Lower lobe of right lung (tissue), 2 donors: ENCODE data around the gene CENPO. TPM values are rescaled to one million over a fixed set of nuclear protein-coding genes. Genes with fewer than 3 reads are reported as not detected.

Experiments used
- ATAC-seq, 2 donors: fragments of 200-7000 bp; cut with Tn5 transposase; one replicate each; pipeline ENCODE4 v1.9.1; 2020 to 2022; ENCODE audit warnings: mild to moderate bottlenecking in 2 of 2, moderate library complexity in 2 of 2
- DNase-seq: peaks from one replicate; pipeline ENCODE4 v3.0.0-alpha.2; 2020
- H3K27ac ChIP-seq: fragments of 200-600 bp; one replicate; pipeline ENCODE4 v1.8.0; 2022
- H3K27me3 ChIP-seq: fragments of 200-600 bp; one replicate; pipeline ENCODE4 v1.8.0; 2022; ENCODE audit warnings: low read depth
- H3K36me3 ChIP-seq: fragments of 200-600 bp; one replicate; pipeline ENCODE4 v1.8.0; 2022; ENCODE audit warnings: mild to moderate bottlenecking
- H3K4me1 ChIP-seq: fragments of 200-600 bp; one replicate; pipeline ENCODE4 v1.8.0; 2022
- H3K4me3 ChIP-seq: fragments of 200-600 bp; one replicate; pipeline ENCODE4 v1.8.0; 2022; ENCODE audit warnings: mild to moderate bottlenecking
- H3K9me3 ChIP-seq: fragments of 200-600 bp; one replicate; pipeline ENCODE4 v1.8.0; 2022
- intact Hi-C: fragments of 100-400 bp; cut with DNase I; formaldehyde crosslinking; loops from one replicate; pipeline ENCODE4 v1.11.0; 2022
- total RNA-seq: library from RNA; stranded (reverse); fragmentation: NEBNext Ultra II Directional; extraction: Animal tissue kit (Norgen Biotek cat#: 25700); gene quantifications from one replicate; pipeline ENCODE4 v1.2.1, GENCODE V29; 2021
- TF ChIP-seq, protein P1 (sequence below): fragments of 200-600 bp; IDR thresholded peaks from one replicate; pipeline ENCODE4 v1.8.0; 2022; ENCODE audit warnings: antibody characterized with exemption, mild to moderate bottlenecking
- donor health status: DM: no; HTN: yes; CAD: no; lungs with severe emphysema.

CENPO gene
- total RNA-seq, 1 donor from 2014 or later, result 5.3 TPM

GRCh38 chr2:24863641-24864040, 70.4 kb downstream of the CENPO start:
- Histone ChIP-seq H3K4me1 (no peaks in the 10 kb centered on the region), H3K27ac (no peak overlapping the region), H3K36me3 (no peaks in the 10 kb centered on the region), H3K27me3 (no peaks in the 10 kb centered on the region), H3K4me3 (no peak overlapping the region), H3K9me3 (no peaks in the 10 kb centered on the region)
- DNase-seq (no peak), ATAC-seq (no peak)
- intact Hi-C loops, result no loop called here
- TF ChIP-seq, protein P1, sequence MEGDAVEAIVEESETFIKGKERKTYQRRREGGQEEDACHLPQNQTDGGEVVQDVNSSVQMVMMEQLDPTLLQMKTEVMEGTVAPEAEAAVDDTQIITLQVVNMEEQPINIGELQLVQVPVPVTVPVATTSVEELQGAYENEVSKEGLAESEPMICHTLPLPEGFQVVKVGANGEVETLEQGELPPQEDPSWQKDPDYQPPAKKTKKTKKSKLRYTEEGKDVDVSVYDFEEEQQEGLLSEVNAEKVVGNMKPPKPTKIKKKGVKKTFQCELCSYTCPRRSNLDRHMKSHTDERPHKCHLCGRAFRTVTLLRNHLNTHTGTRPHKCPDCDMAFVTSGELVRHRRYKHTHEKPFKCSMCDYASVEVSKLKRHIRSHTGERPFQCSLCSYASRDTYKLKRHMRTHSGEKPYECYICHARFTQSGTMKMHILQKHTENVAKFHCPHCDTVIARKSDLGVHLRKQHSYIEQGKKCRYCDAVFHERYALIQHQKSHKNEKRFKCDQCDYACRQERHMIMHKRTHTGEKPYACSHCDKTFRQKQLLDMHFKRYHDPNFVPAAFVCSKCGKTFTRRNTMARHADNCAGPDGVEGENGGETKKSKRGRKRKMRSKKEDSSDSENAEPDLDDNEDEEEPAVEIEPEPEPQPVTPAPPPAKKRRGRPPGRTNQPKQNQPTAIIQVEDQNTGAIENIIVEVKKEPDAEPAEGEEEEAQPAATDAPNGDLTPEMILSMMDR, result no peak

GRCh38 chr2:24866946-24867345, 73.7 kb downstream of the CENPO start:
- no peak overlapping the region for H3K27ac ChIP-seq
- no peak overlapping the region for H3K4me3 ChIP-seq
- intact Hi-C loops, result no loop called here
- ATAC-seq, result no peak
- no peaks in the 10 kb centered on the region for H3K27me3 ChIP-seq
- no peaks in the 10 kb centered on the region for H3K9me3 ChIP-seq
- no peaks in the 10 kb centered on the region for H3K36me3 ChIP-seq
- no peaks in the 10 kb centered on the region for H3K4me1 ChIP-seq
- DNase-seq, result no peak
- TF ChIP-seq, protein P1, result no peak

- Histone ChIP-seq H3K4me3 (no peak overlapping the region), H3K9me3 (no peaks in the 10 kb centered on the region), H3K27ac (no peak overlapping the region), H3K27me3 (no peaks in the 10 kb centered on the region), H3K4me1 (no peaks in the 10 kb centered on the region), H3K36me3 (no peaks in the 10 kb centered on the region)
- TF ChIP-seq, protein P1, result no peak
- ATAC-seq (no peak), DNase-seq (no peak)
- intact Hi-C loops, result no loop called here
Observed at GRCh38 chr2:24870440-24870839, 77.2 kb downstream of the CENPO start.

DNA sequence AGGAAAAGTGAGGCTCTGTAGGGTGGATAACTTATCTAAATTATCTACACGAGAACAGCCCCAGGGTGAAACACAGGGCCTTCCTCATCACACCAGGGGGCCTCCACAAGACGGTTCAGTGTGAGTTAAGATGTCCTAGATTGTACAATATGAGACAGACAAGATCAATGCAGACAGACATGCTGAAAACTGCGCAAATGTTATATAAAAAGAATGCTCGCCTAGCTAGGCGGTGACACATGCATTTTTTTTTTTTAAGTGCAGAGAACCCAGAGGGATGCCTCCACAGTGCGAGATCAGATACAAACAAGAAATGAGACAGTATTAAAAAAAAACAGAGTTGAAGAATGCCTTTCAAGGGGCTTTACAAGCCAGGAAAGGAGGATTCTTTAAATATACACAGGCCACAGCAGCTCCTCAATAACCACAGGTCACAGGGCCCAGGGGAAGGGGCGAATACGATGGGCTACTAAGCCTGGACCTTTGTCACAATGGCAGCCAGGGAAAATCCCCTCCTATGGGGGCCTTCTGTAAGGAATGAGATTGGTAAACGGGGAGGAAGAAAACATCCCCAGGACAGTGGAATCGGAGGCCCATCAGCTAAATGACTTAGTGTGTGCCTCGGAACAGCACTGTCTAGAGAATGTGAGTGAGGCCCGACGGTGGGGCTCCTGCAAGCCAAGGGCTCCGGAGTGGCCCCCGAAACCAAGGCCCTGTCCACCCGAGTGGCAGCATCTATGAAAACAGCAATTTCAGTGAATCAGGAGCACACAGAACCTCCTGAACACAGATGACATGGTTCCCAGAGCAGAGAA, 77.9 kb downstream of the CENPO start:
- Histone ChIP-seq H3K4me1 (no peaks in the 10 kb centered on the region), H3K9me3 (no peaks in the 10 kb centered on the region), H3K4me3 (no peak overlapping the region), H3K27me3 (no peaks in the 10 kb centered on the region), H3K27ac (no peak overlapping the region), H3K36me3 (no peaks in the 10 kb centered on the region)
- no peak for DNase-seq
- intact Hi-C loops, result no loop called here
- ATAC-seq, result no peak
- TF ChIP-seq, protein P1, result no peak

GRCh38 chr2:24871852-24872333, 78.7 kb downstream of the CENPO start:
- ATAC-seq (peak in 1 of 2 donors; percentile 9), DNase-seq (no peak)
- no peak overlapping the region for H3K4me3 ChIP-seq
- H3K27ac ChIP-seq, result no peak overlapping the region
- TF ChIP-seq, protein P1, result no peak
- intact Hi-C loops, result no loop called here
- H3K36me3 ChIP-seq, result no peaks in the 10 kb centered on the region
- H3K4me1 ChIP-seq, result no peaks in the 10 kb centered on the region
- no peaks in the 10 kb centered on the region for H3K27me3 ChIP-seq
- no peaks in the 10 kb centered on the region for H3K9me3 ChIP-seq

Other genes starting within 250 kb of the CENPO start
- gene PTRHD1, start within 50 bp of the CENPO start, total RNA-seq, result 24.6 TPM
- 36.1 TPM for gene ADCY3, start 126.8 kb downstream of the CENPO start, total RNA-seq
- 5.0 TPM for gene DNAJC27, start 178.5 kb downstream of the CENPO start, total RNA-seq
- gene EFR3B, start 248.7 kb downstream of the CENPO start, total RNA-seq, result 9.0 TPM